KG1 (cell line): ENCODE measurements around the gene CRACDL.
"Not testable (repeated sequence)": the region's sequence is repeated elsewhere in the genome, so short reads cannot be mapped to it uniquely, and the experiment has no call there.

ENCODE experiments used
- DNase-seq: peaks from one replicate; lab custom pipeline; 2025; lab: John Stamatoyannopoulos, UW

The CRACDL gene

DNA sequence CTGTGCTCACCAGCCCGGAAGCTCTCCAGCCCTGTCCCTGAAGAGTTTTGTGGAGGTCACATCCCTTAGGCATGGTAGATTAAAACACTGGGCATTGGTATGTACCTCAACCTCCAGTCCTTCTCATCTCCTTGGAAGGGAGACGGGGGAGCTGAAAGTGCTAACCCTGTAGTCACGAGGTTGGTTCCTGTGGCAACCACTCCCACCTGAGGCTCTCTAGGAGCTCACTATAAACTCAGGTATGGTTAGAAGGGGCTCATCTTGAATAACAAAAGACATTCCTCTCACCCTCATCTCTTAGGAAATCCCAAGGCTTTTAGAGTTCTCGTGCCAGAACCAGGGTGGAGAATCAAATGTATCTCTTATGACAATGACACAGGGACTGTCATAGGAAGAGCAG, 162.1 kb downstream of the CRACDL start:
- DNase-seq, result no peak

DNA sequence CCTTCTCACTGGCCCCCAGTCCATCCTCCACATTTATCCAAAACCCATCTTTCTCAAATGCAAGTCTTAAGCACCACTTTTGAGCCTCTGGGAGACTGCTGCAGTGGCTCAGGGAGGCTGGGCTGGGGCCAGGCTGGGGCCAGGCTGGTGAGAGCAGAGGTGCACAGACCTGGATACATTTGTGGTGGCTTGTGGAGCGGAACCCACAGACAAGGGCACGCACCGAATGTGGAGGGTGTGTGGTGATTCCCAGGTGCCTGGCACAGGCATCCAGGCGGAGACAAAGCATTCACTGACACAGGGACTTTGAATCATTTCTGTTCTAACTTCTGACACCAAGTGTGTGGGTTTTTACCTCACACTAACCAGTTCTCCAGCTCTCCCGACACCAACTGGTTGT, 162.9 kb downstream of the CRACDL start:
- DNase-seq, result no peak

DNA sequence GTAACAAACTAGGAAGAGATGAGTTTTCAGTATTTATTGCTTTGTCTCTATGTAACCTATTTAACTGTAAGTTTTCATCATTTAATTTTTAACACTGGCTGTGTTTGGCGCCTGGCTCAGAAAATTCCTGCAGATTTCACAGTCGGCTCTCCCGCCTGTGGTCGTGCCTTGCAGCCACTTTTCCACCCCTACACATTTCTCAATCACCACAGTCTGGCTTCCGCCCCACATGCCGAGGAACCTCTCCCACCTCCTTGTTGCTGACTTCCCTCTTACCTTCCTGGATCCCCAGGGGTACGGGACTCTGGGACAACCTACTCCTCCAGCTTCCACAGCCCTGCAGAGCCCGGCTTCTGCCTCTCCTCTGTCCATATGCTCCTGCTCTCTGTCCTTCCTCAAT, 163.5 kb downstream of the CRACDL start:
- no peak for DNase-seq

- no peak for DNase-seq
These were observed 164.1 kb downstream of the CRACDL start for GRCh38 chr2:98771721-98772524.

- DNase-seq, result no peak
These were observed 164.8 kb downstream of the CRACDL start for GRCh38 chr2:98771264-98771663.

DNA sequence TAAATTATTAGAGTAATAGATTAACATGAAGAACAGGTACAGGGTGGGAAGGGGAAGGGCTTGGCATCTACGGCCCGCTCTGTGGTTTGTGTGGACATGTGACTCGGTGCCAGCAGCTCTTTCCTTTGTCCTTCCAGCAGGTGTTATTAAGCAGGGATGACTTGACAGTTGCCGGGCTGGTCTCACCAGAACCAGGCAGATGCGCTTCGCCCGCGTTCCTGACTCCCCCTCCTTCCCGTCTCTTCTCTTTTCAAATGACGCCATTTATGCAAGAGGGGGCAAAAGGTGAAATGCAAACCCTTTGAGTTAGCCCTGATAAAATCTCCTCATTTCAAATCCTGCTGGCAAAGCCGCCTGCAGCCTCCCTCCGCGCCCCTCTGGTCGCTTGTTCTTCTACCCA, 166.2 kb downstream of the CRACDL start:
- no peak for DNase-seq

DNA sequence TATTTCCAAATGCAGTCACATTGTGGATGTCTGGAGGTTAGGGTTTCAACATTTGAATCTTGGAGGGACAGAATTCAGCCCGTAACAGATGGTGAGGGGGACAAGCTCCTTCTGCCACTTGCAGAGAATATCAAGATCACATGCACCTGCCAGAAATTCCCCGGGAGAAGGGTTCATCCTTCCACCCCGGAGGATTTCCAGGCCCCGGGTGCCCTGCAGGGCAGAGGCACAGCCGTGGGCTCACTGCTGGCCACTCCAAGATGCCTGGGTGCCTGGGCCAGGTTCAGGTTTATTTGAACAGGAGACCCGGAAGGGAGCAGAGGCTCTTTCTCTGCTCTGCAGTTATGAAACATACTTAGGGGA, 166.9 kb downstream of the CRACDL start:
- no peak for DNase-seq

DNA sequence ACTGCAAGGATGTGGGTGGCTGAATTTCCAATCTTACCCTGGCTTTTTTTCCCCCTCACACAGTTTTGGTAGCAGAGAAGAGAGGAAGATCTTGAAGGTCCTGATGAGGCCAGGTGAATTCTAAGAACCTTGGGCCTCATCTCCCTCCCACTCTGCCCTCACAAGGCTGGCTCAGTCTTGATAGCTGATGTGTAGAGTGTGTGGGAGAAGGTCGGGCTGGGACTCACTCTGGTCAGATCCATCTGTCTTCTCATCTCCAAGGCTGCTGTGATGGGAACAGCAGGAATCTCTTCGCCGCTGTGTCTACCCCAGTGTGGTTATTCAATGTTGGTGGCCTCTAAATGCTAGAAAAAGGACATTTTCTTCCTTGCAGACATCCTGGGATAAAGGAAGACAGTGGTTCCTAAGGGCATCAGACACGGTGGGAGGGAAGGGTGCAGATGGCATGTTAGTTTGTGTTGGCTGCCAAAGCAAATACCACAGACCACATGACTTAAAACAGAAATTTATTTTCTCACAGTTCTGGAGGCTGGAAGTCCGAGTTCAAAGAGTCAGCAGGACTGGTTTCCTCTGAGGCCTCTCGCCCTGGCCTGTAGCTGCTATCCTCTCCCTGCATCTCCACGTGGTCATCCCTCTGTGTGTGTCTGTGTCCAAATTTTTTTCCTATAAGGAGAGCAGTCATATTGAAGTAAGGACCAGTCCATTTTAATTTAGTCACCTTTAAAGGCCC, 167.5 kb downstream of the CRACDL start:
- DNase-seq, result no peak

DNA sequence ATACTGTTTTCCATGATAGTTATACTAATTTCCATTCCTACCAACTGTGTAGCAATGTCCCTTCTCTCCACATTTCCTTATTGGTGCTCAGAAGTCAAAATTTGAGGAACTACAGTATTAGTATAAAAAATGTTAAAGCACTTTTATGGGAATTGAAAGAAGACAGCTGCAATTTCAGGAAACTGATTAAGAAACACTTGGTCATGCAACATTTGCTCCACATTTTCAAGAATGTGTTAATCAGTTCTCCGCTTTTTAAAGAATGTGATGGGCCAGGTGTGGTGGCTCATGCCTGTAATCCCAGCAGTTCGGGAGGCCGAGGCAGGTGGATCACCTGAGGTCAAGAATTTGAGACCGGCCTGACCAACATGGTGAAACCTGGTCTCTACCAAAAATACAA, 171.5 kb downstream of the CRACDL start:
- no peak for DNase-seq

GRCh38 chr2:98763209-98763951, 172.6 kb downstream of the CRACDL start:
- DNase-seq, result no peak

DNA sequence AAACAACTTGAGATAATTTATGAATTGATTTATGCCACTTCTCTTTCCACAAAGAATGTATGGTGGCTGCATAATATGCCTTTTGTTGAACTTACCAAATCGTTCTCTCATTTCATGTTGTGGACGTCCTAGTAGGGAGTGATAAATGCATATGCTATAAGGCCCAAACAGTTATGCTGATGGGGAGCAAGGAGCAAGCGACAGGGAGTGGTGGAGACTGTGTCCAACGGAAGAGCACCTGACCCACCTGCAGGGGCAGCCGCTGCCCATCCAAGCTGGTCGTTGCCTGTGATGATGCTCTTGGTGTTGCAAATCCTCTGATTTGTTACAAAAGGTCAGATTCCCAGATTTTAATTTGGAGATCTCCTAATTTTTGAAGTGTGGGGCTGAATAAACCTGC, 174.1 kb downstream of the CRACDL start:
- no peak for DNase-seq

- DNase-seq, result no peak
These were observed 174.7 kb downstream of the CRACDL start for GRCh38 chr2:98761267-98761781.

GRCh38 chr2:98759827-98760625, 176.0 kb downstream of the CRACDL start:
- DNase-seq, result no peak

DNA sequence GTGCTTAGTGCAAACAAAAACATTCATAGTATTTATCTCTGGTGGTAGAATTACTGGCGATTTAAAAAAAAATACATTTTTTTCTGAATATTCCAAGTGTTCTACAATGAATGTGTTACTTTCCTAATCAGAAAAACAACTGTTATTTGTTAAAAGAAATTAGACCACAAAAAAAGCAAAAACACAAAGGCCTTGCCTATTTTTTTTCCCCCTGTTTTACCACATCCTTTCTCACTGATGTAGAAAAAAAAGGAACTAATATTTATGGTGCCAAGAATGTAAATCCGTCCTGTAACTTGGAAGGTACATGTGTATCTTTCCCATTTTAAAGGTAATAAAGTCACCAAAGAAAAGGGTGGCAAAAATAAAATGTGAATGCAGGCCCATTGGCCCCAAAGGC, 176.7 kb downstream of the CRACDL start:
- DNase-seq, result no peak

DNA sequence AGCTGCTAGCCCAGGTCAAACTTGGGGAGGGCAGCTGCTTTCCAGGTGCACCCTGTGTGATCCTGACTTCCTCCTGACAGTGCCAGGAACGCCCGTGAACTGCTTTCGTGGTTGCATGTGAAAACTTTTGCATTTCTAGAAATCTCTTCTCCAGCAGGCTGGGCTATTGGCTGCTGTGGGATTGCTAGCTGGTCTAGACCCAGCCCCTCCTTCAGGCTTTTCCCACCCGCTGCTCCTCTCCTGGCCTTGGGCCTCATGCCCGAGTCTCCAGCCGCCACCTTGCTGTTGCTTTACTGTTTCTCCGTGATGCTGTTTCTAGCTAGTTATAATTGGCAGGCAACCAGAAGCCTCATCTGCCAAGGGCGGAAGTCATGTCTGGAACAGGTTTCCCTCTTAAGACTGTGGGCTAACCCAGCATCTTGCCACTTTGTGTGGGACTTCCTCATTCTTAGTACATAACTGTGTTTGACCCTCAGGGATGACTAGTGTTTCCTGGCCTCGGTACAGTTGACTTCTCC, 178.1 kb downstream of the CRACDL start:
- DNase-seq, result peak; percentile 91

DNA sequence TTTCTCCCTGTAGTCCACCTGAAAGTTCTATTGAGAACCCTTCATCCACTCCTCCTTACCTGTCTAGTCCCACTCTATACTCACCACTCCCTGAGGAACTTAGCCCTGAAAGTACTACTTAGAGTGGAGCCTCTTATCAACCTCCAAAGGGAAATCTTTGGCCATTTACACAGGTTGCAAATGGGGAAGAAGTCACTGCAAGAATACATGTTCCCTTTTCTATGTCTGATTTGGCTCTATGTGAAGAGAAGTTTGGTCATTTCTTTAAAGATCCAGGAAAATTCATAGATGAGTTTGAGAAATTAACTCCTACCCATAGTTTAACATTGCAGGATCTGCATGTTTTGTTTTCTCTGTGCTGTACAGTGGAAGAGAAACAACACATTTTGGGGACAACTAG, 182.2 kb downstream of the CRACDL start:
- no peak for DNase-seq

GRCh38 chr2:98752711-98753110, 183.3 kb downstream of the CRACDL start:
- not testable (repeated sequence) for DNase-seq

DNA sequence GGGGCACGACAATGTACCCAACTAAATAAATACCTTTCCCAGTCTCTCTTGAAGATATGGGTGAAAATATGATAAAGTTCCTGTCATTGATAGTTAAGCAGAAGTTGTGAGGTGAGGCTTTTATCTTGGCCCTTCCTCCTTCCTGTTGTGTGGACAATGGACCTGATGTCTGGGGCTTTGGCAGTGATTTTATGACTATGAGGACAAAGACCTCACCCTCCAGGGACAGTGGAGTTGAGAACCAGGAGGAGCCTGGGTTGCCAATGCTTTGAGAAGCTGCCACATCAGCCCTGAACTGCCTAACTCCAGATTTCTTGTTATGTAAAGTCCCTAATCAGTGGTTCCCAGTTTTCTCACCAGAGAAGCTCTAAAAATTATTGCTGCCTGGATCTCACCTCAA, 184.3 kb downstream of the CRACDL start:
- DNase-seq, result no peak

GRCh38 chr2:98750593-98751282, 185.3 kb downstream of the CRACDL start:
- no peak for DNase-seq

DNA sequence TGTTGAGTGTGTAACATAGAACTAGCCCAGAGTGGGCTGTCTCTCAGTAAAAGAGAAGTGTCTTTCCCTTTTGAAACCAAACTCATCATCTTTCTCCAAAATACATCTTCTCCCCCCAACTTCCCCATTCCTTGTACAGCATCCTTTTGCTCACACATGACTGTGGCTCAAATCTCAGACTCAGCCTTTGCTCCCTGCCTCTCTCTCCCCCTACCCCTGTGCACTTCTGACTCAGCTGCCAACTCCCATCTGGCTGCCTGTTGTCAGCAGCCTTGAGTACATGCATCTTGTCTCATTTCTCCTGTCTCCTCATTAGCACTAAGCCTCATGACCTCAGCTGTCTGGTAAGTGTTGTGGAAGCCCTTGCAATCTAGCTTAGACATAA, 187.0 kb downstream of the CRACDL start:
- DNase-seq, result no peak
